CD4-positive, alpha-beta T cell treated with Interleukin-17A for 1 hour (primary cell): ENCODE measurements around the gene SLC9A7.
A peak's percentile ranks its signal among the peaks of the same experiment; 100 is the strongest.

Source experiments
- DNase-seq: peaks from one replicate; pipeline ENCODE4 v3.0.0-alpha.2; 2020

SLC9A7 gene

GRCh38 chrX:46643636-46644035 lies 115.3 kb downstream of the SLC9A7 start:
- no peak for DNase-seq

- DNase-seq, result peak; percentile 59
These were observed 116.8 kb downstream of the SLC9A7 start for GRCh38 chrX:46642145-46642544.

- no peak for DNase-seq
These were observed 121.0 kb downstream of the SLC9A7 start for GRCh38 chrX:46637938-46638337.

- no peak for DNase-seq
These were observed 122.7 kb downstream of the SLC9A7 start for GRCh38 chrX:46636223-46636622.

- no peak for DNase-seq
These were observed 123.7 kb downstream of the SLC9A7 start for GRCh38 chrX:46635186-46635585.

GRCh38 chrX:46634577-46634976 lies 124.3 kb downstream of the SLC9A7 start:
- no peak for DNase-seq

- no peak for DNase-seq
These were observed 128.8 kb downstream of the SLC9A7 start for GRCh38 chrX:46630141-46630540.

- peak; percentile 35 for DNase-seq
These were observed 130.2 kb downstream of the SLC9A7 start for GRCh38 chrX:46628460-46629371.

- no peak for DNase-seq
These were observed 131.1 kb downstream of the SLC9A7 start for GRCh38 chrX:46627711-46628419.

- DNase-seq, result no peak
These were observed 131.9 kb downstream of the SLC9A7 start for GRCh38 chrX:46627062-46627461.

GRCh38 chrX:46626566-46626965 lies 132.4 kb downstream of the SLC9A7 start:
- DNase-seq, result peak; percentile 45

GRCh38 chrX:46624090-46624786 lies 134.7 kb downstream of the SLC9A7 start:
- DNase-seq, result no peak

GRCh38 chrX:46621572-46621971 lies 137.3 kb downstream of the SLC9A7 start:
- no peak for DNase-seq

- DNase-seq, result no peak
These were observed 138.4 kb downstream of the SLC9A7 start for GRCh38 chrX:46620505-46620904.

- no peak for DNase-seq
These were observed 140.0 kb downstream of the SLC9A7 start for GRCh38 chrX:46618947-46619346.

GRCh38 chrX:46617906-46618305 lies 141.0 kb downstream of the SLC9A7 start:
- no peak for DNase-seq

GRCh38 chrX:46611658-46612362 lies 147.1 kb downstream of the SLC9A7 start:
- peak; percentile 57 for DNase-seq

- no peak for DNase-seq
These were observed 148.8 kb downstream of the SLC9A7 start for GRCh38 chrX:46610070-46610658.

- no peak for DNase-seq
These were observed 151.0 kb downstream of the SLC9A7 start for GRCh38 chrX:46607916-46608315.

- DNase-seq, result no peak
These were observed 156.3 kb downstream of the SLC9A7 start for GRCh38 chrX:46602468-46603102.

- DNase-seq, result no peak
These were observed 157.6 kb downstream of the SLC9A7 start for GRCh38 chrX:46601283-46601682.

- no peak for DNase-seq
These were observed 159.8 kb downstream of the SLC9A7 start for GRCh38 chrX:46599051-46599560.
